Stimulated activated CD8-positive, alpha-beta memory T cell treated with anti-CD3 and anti-CD28 coated beads, Interleukin-2, amount 100 ng/mL, for 48 hours (primary cell): ENCODE results near the gene DCLK1.
"Not testable (repeated sequence)": the region's sequence is repeated elsewhere in the genome, so short reads cannot be mapped to it uniquely, and the experiment has no call there.

Experiments used
- DNase-seq, 2 donors: peaks; one replicate each; pipeline ENCODE4 v3.0.0-alpha.2; 2020; ENCODE audit warnings: low read depth in 2 of 2

Gene DCLK1

DNA sequence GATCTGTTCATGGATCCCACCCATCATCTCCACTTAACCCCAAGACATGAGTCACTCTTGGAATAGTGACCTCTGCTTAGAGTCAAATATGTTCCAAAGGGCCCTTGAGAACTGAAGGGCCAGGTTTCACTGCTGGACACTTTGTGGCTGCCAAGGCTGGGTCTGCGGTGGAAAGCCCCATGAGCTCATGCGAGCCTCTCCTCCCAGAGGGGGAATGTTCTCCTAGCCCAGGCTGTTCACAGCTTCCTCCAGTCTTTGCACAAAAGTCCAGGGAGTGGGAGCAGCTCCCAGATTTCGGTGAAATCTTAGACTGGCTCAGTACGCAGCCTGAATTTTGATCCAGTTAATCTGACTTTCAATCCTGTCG is 732 bp upstream of the DCLK1 start:
- DNase-seq = no peak

DNA sequence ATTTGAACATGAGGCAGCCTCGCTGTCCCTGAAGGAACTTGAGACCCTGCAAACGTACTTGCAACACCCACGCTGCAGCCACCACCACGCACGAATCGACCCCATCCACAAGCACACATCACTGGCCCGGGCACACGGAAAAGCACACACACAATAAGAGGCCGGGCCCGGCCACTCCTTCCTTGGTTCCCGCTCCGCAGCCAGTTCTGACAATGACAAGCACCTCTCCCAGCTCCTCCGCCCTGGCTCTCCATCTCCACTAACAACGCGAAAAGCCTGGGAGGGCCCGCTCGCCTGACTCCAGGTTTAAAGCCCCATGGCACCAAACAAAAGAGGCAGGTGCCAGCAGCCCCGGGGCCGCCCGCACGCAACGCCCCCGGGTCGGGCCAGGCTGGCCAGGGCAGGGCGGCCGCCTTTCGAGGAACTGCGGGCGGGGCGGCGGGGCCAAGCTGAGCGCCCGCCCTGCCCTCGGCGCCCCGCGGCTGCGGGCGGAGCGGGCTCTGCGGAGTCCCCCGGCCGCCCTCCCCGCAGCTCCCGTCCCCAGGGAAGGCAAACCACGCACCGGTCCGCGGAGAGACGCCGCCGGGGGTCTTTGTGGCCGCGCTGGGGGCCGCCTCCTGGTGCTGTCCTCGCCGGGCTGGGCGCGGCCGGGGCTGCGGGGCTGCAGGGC is 495 bp downstream of the DCLK1 start:
- no peak for DNase-seq

DNA sequence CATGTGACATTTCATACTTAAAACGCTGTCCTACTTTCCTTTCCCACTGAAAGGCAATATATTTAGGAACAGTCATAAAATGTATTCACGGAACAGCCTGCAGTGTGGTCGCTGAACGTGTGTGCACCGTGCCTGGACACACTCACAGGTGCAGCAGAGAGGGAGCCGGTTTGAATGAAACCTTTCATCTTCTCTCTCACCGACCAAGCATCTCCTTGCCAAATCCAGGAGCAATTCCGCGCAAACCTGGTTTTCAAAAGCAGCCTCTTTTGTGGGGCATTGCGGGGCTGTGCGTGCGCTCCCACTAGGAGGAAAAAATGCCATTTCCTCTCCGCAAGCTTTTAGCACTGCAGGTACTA is 1.0 kb downstream of the DCLK1 start:
- no peak for DNase-seq

DNA sequence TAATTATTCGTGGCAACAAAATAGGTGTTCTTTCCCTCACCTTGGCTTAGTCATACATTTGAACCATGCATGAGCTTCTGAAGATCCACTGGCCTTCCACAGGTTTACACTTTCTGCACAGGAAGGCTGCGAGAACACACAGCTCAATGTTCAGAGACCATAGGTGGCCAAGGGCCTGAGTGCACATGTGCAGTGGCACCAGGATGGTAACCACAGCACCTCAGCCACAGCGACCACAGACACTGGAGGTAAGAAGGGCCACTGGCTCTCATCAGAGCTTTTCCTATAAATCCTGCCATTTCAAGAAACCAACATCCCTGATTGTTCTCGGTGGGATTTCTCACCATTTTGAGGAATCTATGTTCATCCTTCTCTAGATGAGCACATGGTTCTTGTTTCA is 1.6 kb downstream of the DCLK1 start:
- no peak for DNase-seq

DNA sequence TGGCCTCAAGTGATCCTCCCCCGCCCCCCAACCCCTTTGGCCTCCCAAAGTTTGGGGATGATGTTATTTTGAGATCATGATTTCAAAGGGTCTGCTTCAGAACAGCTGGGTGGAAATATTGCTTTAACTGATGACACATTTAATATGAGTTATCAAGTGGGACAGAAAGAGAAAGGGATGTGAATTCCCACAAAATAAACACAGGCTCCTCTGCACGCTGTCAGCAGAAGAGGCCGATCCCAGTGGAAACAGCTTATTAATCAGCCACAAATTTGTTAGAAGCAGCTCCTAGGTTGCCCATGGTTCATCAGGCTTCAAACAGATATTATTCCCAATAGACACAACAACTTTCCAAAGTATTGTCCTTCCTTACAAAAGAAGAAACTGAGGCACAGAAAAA is 4.7 kb downstream of the DCLK1 start:
- no peak for DNase-seq

DNA sequence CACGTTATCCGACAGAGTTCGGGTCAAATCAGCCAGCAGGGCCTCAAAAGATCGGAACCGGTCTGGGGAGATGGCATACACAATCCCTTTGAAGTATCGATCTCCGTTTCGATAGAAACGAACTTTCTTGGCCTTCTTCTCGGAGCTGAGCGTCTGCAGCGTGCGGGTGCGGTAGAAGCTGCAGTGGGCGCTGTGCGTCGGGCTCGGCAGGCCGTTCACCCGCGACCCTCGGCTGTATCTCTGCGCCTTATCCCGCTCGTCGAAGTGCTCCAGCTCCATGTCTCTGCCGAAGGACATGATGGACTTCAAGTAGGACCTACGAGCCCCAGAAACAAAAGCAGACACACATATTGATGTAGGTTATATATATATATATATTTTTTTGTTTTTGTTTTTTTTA is 5.3 kb downstream of the DCLK1 start:
- no peak for DNase-seq

DNA sequence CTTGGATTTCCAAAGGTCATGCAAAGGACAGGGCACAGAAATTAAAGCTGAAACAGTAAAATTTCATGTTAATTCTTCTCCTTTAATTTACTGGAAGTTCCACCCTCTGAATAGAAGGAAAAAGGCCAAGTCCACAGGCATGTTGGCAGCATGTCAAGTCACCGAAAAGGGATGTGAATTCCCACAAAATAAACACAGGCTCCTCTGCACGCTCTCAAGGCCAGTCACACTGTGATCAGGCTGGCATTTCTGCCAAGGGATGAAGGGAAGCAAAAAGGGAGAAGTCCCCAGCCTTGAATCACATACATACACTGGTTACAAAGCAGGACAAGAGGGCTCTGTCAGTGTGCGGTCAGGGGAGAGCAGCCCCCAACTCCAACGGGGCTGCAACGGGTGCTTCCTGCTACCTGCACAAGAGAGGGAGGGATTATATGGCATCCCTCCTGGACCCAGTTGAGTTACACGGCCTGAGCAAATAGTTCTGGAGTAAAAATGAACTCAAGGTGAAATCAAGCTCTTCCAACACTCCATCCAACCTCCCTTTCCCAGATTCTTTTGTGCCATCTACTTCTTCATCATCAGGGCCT is 6.9 kb downstream of the DCLK1 start:
- no peak for DNase-seq

DNA sequence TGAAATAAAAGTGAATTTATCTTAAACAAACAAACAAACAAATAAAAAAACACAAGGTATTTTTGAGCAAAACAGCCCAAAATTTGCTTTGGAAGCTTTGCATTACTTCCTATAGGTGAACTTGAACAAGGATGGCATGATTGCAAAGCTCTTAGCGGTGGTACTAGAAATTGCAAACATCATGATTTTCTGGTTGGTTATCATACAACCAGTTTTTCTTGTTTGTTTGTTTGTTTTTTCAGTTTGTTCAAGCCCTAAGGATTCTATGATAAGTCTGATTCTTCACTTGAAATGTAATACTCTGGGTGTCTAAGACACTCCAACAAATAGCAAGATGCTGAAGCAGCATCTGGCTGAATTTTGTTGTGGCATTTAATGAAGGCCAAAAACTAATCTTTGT is 15.9 kb downstream of the DCLK1 start:
- DNase-seq = no peak

DNA sequence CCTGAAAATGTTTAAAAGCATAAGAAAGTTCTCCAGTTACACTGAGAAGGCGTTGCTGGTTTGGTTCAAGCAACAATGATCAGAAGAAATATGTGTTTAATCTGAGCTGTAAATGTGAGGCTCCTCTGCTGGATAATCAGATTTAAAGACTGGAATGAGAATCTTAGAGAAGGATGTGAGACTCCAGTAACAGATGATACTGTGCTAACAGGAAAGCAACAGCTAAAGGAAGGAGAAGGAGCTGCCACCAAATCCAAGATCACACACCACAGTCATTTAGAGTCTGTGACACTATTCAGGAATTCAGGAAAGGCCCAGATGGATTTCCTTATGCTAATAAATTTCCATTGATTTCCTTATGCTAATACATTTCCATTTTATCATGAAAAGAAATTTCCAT is 16.9 kb downstream of the DCLK1 start:
- no peak for DNase-seq

DNA sequence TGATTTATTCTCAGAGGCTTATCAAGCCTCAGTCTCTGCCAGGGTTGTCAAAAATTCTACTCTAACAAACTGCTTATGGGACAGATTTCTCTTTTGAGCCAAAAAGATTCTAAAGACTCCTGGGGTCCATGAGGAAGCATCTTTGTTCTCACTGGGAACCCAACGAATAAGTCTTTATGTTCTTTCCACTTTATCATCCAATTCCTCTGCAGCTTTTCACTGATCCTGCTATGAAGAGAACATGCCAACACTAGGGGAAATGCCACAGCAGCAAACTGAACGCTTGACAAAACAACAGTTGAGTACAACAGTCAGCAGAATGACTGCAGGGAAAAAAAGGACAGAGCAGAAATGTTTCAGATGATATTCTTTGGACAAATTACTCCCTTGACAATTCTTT is 22.2 kb downstream of the DCLK1 start:
- DNase-seq = no peak

DNA sequence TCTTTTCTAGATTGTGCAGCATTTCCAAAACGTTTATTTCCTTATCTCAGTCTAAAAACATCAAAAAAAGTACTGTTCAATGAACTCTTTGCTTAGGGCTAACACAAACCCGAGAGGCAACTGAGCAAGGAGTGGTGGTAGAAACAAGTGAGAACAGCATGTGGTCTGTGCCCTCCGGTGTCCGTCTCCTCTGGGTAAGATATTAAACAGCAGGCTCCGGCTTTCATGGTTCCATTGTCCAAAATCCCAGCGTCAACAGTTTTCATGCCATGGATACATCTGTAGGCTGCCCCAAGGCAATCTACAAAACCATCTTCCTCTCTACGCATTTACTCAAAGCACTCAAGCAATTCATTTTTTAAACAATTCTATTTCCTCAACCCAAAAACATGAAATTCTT is 22.8 kb downstream of the DCLK1 start:
- DNase-seq = no peak

DNA sequence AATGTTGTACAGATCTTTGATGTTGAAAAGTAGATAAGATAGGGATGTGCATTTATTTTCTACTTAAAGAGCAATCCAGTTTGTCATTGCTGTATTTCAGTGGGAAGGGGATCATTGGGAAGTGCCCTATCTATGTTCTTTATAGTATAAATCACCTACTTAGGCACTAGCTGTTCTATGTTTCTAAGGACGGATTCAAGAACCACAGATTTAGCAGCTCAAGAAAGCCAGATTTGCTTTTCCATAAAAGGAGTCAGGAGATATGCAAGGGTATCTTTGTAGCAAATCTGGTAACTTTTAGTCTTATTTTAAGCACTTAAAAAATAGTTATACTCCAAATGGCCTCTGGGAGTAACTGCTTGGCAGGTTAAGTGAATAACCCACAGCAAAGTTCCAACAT is 23.7 kb downstream of the DCLK1 start:
- DNase-seq = no peak

DNA sequence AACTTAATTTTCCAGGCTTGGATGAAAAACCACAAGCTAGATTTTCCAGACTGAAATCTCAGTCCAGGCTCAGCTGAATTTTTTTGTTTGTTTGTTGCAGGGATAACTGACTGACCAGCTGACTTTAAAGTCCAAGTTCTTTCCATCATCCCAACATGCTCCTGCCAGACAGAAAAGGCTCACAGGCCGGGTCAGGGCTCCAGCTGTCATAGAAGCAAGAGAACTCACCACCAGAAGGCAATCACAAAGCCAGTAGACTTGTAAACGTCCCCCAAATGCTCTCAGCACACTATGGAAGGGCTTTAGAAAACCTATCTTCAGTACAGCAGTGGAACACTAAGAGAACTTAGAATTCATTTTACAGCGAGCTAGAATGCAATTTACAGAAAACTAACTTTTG is 25.5 kb downstream of the DCLK1 start:
- DNase-seq = no peak

DNA sequence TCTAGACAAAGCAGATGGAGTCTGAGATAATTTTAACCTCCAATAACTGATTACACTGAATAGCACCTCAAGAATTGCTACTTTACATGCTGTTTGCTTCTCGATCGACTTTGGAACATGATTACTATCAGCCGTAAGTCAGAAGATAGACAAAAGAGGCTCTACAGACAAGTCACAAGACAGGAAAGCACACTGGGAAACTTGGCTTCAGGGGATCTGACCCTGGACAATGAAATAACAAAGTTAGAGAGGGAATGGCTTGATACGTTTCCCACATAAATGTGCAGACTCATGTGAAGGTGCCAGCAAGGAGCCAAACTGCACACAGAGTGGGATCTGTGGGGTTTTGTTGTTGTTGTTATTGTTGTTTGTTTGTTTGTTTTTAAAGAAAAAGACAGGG is 28.5 kb downstream of the DCLK1 start:
- DNase-seq = no peak

DNA sequence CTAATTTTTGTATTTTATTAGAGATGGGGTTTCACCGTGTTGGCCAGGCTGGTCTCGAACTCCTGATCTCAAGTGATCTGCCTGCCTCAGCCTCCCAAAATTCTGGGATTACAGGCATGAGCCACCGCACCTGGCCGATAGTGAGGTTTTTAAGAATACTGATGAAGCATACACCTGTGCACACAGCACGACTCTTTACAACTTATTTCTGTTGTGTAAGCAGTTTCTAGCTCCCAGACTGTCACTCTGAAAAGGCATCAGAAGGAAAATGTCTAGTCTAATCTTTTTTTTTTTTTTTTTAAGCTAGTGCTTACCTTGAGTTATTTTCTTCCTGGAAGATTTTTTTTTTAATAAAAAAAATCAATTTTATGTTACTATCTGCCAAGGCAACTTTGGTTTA is 29.3 kb downstream of the DCLK1 start:
- DNase-seq = not testable (repeated sequence)

DNA sequence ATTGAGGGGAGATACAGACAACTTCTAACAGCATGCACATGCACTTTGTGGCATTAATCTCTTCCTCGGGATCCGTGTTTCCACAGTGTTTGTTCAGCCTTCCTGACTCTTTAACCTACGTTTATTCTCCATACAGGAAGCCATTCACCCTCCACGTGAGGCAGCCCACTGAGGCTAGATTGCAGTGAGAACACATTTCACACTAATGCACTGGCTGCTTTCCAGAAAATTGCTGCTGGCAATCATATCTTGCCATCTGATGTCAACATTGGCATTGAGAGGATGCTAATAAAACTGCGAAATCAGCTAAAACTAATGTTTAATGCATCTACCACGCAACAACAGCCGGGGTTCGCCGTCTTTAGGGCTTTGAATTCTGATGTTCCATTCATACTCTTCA is 30.0 kb downstream of the DCLK1 start:
- DNase-seq = no peak

DNA sequence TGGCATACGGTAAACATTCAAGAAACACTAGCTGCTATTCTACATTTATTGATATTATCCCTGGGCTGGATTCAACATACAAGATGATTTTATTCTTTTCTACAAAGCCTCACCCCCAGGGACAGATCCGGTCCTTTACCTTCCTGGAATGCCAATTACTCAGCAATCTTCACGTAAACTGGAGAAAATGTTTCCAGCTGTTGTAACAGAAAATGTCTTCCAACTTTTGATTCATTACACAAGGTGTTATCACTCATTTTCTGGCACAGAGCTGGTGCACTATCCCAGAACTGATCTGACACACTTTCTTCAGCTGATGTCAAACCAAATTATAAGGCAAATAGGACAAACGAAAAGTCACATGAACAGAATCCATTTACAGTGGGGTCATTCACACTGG is 33.1 kb downstream of the DCLK1 start:
- DNase-seq = no peak

DNA sequence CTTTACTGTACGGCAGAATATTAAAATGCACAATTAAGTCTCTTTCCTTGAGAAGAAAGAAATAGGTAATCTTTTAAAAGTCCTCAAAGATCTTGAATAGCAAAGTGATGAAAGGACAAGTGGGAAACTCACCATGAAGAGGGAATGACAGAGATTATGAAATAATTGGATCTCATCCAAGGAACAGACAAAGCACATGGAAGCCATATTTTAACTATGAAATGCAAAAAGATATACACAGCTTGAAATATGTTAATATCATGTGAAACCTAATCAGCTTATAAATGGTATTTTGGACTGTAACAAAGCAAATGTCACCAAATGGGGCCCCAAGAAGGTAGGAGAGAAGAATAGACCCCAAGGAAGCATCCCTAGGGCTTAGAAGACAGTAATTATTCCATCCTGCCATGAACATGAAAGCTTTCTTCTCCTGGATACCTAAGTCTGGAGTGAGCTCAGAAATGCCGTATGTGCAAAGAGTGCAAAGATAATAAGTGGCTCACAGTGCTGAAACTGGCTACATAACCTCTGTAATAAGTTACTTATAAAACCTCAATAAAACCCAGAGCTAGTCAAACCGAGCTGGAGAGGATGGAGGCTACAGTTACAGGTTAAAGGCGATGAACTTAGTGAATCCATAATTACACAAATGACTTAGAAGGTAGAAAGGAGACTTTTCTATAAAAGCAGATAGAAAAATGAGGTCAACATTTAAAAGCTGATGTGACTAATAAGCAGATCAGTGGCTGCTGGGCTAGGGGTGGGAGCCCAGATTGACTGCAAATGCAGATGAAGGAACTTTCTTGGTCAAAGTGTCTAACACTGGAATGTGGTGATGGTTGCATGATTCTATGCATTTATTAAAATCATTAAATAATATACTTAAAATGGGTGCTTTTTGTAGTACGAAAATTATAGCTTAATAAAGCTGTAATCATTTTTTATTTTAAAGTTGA is 34.4 kb downstream of the DCLK1 start:
- no peak for DNase-seq

DNA sequence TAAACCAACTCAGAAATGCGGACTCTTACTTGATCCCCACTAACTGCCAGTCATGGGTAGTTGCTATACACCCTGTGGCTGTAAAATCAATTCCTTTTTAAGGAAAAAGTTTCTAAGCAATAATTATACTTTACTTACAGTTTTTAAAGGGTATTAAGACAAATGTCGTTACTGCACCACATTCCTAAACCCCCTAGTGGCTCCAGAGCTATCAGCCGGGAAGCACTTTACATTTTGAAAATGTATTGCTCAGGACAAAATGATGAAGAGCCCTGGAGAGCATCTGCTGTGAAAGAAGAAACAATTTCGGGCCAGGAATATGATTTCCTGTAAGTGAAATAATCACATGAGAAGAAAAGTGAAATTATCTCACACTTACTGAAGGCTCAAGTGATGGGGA is 36.7 kb downstream of the DCLK1 start:
- no peak for DNase-seq

DNA sequence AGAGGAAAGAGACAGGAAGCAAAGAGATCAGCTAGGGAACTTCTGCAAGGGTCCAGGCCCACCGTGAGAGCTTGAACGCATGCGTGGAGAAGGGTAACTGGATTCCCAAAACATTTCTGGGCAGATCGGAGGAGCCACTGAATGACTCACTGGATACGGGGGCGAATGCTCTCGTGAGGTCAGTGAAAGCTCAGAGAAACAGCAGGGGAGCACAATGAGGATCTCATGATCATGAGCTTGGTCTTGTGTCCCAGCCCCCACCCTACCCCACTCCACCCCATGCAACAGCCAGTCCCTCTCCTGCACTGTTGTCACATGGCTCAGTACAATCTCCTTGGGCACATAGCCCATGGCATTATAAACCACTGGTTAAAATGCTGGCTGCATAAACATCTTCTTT is 40.6 kb downstream of the DCLK1 start:
- no peak for DNase-seq

DNA sequence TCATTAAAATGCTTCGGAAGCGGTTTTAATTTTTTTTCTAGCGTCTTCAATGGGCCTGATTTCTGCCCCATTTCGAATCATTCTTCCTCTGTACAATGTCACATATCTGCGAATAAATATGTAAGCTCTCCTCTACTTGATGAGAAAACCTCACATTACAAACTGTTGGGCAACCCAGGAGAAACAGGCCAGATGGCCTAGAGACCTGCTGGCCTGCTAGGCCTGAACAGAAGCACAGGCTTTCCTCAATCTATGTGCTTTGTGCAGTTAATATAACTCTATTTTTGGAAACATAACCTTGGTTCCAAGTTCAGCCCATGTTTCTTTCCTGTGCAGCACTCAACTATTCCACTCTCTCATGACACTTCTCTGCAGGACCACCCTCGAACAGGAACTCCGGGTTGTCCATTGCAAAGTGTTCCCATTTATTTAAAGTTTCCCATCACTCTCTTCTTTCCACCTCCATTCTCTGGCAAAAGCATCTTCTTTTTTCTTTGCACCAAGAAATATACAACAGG is 42.0 kb downstream of the DCLK1 start:
- DNase-seq = no peak

DNA sequence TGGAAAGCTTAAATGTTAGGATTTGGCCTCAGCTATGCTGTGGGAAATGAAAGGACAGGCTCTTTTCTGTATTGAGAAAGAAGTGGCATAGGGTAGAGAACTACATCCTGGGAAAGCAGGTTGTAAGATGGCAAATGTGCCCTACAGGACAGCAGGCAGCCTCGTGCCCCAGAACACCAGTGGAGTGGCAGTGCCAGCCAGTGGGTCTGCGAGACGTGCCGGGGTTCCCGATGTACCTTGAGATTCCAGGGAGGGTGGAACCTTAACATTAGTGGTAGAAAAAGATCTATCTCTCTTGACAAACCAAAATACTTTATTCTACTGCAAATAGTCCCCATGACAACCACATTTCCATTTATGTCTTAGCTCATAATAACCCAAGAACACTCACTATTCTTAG is 42.7 kb downstream of the DCLK1 start:
- no peak for DNase-seq

DNA sequence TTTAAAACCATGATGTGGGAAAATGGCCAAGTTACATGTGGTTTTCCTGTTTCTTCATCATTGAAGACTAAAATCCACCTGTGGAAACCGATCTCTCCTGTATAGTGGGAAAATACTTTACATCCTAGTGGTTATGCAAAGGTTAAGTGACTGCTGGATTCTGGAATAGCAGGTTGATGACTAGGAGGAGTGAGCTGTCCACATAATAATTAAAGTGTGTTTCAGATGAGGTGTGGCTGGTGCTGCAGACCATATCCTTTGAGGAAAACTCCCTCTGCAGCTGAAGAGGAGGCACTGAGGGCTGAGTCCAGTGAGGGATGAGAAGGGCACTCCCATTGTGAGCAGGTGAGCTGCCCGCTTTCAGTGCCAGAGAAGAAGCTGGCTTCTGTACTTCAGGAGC is 43.2 kb downstream of the DCLK1 start:
- no peak for DNase-seq
